ENCODE measurements around the gene SEMA3D. TPM values are rescaled to one million over a fixed set of nuclear protein-coding genes. Genes with fewer than 3 reads are reported as not detected.
A peak's percentile ranks its signal among the peaks of the same experiment; 100 is the strongest.
"Not testable (repeated sequence)": the region's sequence is repeated elsewhere in the genome, so short reads cannot be mapped to it uniquely, and the experiment has no call there.

SEMA3D gene
- polyA plus RNA-seq, 2 of the 4 experiments (the other 2 are of a cell fraction) = 0.04 to 0.13 TPM

DNA sequence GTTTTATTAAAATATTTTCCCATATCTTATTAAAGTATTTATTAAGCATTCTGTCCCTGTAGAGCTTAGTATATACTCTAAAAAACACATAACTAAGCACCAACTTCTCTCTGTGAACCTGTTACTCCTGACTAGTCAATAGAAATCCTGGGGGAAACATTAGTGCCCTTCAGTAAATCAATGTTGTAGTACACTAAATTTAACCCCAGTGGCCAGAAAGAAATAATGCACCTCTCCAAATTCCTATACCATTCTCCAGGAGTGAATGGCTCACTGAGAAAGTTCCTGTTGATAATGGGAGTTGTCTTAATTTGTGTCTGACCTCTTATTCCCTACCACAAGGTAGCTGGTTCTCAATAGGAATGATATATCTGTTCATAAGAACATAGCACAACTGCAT lies 188.2 kb downstream of the SEMA3D start:
- H3K4me2 ChIP-seq = no peak overlapping the region
- no peak overlapping the region for H3K4me3 ChIP-seq
- DNase-seq (ENCODE audit: low read depth in 1 of 2, low spot score in 1 of 2) (no peak), FAIRE-seq (no peak), ATAC-seq (peak in 1 of 2 experiments; percentile 61; a peak in 2 of 6 replicates)
- CTCF ChIA-PET = interaction anchor here (1.3 kb wide), 1 partner anchor 24 kb away, joined by 5 read pairs; no protein-coding TSS in a partner anchor
- no peaks in the 10 kb centered on the region for H3K4me1 ChIP-seq
- no peaks in the 10 kb centered on the region for H3K9me3 ChIP-seq
- H3K27ac ChIP-seq = no peak overlapping the region
- POLR2A ChIA-PET = no interaction called here
- TF ChIP-seq, protein P1, sequence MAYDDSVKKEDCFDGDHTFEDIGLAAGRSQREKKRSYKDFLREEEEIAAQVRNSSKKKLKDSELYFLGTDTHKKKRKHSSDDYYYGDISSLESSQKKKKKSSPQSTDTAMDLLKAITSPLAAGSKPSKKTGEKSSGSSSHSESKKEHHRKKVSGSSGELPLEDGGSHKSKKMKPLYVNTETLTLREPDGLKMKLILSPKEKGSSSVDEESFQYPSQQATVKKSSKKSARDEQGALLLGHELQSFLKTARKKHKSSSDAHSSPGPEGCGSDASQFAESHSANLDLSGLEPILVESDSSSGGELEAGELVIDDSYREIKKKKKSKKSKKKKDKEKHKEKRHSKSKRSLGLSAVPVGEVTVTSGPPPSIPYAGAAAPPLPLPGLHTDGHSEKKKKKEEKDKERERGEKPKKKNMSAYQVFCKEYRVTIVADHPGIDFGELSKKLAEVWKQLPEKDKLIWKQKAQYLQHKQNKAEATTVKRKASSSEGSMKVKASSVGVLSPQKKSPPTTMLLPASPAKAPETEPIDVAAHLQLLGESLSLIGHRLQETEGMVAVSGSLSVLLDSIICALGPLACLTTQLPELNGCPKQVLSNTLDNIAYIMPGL (CRISPR knock-in tag; IDR thresholded peaks at IDR 0.05; ENCODE audit: borderline replicate concordance) = no peak
- no peak for TF ChIP-seq ZC3H11A (IDR thresholded peaks at IDR 0.05)
- TF ChIP-seq FOSL2 (IDR thresholded peaks at IDR 0.05) = no peak
- no peak for TF ChIP-seq FOSL2 (CRISPR knock-in tag; IDR thresholded peaks at IDR 0.05)
- TF ChIP-seq, protein P2, sequence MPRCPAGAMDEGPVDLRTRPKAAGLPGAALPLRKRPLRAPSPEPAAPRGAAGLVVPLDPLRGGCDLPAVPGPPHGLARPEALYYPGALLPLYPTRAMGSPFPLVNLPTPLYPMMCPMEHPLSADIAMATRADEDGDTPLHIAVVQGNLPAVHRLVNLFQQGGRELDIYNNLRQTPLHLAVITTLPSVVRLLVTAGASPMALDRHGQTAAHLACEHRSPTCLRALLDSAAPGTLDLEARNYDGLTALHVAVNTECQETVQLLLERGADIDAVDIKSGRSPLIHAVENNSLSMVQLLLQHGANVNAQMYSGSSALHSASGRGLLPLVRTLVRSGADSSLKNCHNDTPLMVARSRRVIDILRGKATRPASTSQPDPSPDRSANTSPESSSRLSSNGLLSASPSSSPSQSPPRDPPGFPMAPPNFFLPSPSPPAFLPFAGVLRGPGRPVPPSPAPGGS (IDR thresholded peaks at IDR 0.05) = no peak
- TF ChIP-seq HDAC2 (IDR thresholded peaks at IDR 0.05) = no peak
- TF ChIP-seq RAD21 (conservative IDR thresholded peaks at IDR 0.05 in 1 of 2, IDR thresholded peaks at IDR 0.05 in 1 of 2) = no peak
- no peak for TF ChIP-seq EHMT2 (IDR thresholded peaks at IDR 0.05; ENCODE audit: low read depth)
- no peak for TF ChIP-seq POLR2A (IDR thresholded peaks at IDR 0.05; ENCODE audit: low read length)
- TF ChIP-seq CBX8 (IDR thresholded peaks at IDR 0.05) = no peak
- TF ChIP-seq GATA3 (IDR thresholded peaks at IDR 0.05; ENCODE audit: borderline replicate concordance) = no peak
- no peak for TF ChIP-seq CHD2 (IDR thresholded peaks at IDR 0.05; ENCODE audit: low read length, partially characterized antibody)
- TF ChIP-seq RNF2 (IDR thresholded peaks at IDR 0.05; ENCODE audit: borderline replicate concordance, low read depth) = no peak
- TF ChIP-seq EHF (CRISPR knock-in tag; IDR thresholded peaks at IDR 0.05) = no peak
- TF ChIP-seq MYC (IDR thresholded peaks at IDR 0.05; ENCODE audit: borderline replicate concordance, low read length) = no peak
- TF ChIP-seq HOXB5 (CRISPR knock-in tag; IDR thresholded peaks at IDR 0.05) = no peak
- no peak for TF ChIP-seq RCOR1 (IDR thresholded peaks at IDR 0.05; ENCODE audit: low read depth, low read length)
- TF ChIP-seq BHLHE40 (IDR thresholded peaks at IDR 0.05; ENCODE audit: low read depth, low read length) = no peak
- TF ChIP-seq, protein P3, sequence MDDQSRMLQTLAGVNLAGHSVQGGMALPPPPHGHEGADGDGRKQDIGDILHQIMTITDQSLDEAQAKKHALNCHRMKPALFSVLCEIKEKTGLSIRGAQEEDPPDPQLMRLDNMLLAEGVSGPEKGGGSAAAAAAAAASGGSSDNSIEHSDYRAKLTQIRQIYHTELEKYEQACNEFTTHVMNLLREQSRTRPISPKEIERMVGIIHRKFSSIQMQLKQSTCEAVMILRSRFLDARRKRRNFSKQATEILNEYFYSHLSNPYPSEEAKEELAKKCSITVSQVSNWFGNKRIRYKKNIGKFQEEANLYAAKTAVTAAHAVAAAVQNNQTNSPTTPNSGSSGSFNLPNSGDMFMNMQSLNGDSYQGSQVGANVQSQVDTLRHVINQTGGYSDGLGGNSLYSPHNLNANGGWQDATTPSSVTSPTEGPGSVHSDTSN (IDR thresholded peaks at IDR 0.05) = no peak

DNA sequence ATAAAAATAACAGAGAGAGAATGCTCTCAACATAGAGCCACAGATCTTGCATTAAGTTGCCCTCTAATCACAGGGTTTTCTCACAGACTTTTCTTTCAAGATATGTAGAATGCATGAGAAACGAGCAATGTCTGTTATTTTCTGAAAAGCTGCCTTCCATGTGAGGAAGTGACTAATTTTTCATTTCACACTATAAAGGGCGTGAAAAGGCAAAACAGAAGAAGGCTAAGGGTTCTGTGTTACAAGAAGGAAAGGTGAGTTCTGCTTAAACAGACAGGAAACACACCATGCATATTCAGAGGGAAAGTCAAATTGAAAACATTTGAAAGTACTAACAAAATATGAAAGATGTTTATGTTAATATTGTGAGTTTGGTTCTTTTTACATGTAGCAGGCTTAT lies 189.2 kb downstream of the SEMA3D start:
- Histone ChIP-seq H3K9me3 (no peaks in the 10 kb centered on the region), H3K4me1 (no peaks in the 10 kb centered on the region), H3K4me2 (no peak overlapping the region), H3K27ac (no peak overlapping the region), H3K4me3 (no peak overlapping the region)
- TF ChIP-seq RAD21 (conservative IDR thresholded peaks at IDR 0.05 in 1 of 2, IDR thresholded peaks at IDR 0.05 in 1 of 2) (no peak), NPAS2 (CRISPR knock-in tag; IDR thresholded peaks at IDR 0.05; ENCODE audit: borderline replicate concordance) (no peak), TP53 (CRISPR knock-in tag; IDR thresholded peaks at IDR 0.05) (no peak), EHF (CRISPR knock-in tag; IDR thresholded peaks at IDR 0.05) (no peak), RNF2 (IDR thresholded peaks at IDR 0.05; ENCODE audit: borderline replicate concordance, low read depth) (no peak), CEBPB (IDR thresholded peaks at IDR 0.05) (no peak), ZSCAN20 (CRISPR knock-in tag; IDR thresholded peaks at IDR 0.05) (no peak), HOXA7 (CRISPR knock-in tag; IDR thresholded peaks at IDR 0.05) (no peak), EP300 (IDR thresholded peaks at IDR 0.05) (no peak)
- TF ChIP-seq, protein P4, sequence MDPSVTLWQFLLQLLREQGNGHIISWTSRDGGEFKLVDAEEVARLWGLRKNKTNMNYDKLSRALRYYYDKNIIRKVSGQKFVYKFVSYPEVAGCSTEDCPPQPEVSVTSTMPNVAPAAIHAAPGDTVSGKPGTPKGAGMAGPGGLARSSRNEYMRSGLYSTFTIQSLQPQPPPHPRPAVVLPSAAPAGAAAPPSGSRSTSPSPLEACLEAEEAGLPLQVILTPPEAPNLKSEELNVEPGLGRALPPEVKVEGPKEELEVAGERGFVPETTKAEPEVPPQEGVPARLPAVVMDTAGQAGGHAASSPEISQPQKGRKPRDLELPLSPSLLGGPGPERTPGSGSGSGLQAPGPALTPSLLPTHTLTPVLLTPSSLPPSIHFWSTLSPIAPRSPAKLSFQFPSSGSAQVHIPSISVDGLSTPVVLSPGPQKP (IDR thresholded peaks at IDR 0.05; ENCODE audit: low read depth, low read length) = no peak
- TF ChIP-seq, protein P2 (IDR thresholded peaks at IDR 0.05) = no peak
- DNase-seq (ENCODE audit: low read depth in 1 of 2, low spot score in 1 of 2) (no peak), FAIRE-seq (peak; percentile 46), ATAC-seq (no peak)
- WGBS (ENCODE audit: missing lambda C conversion rate) = 49% methylated on average over 2 of the region's 2 CpGs
- CTCF ChIA-PET = no interaction called here
- POLR2A ChIA-PET = no interaction called here

DNA sequence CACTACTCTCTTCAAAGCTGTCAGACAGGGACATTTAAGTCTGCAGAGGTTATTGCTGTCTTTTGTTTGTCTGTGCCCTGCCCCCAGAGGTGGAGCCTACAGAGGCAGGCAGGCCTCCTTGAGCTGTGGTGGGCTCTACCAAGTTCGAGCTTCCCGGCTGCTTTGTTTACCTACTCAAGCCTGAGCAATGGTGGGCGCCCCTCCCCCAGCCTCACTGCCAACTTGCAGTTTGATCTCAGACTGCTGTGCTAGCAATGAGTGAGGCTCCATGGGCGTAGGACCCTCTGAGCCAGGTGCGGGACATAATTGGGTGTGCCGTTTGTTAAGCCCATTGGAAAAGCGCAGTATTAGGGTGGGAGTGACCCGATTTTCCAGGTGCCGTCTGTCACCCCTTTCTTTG lies 193.9 kb downstream of the SEMA3D start:
- H3K4me3 ChIP-seq; DNase-seq (ENCODE audit: low read depth in 1 of 2, low spot score in 1 of 2); H3K27ac ChIP-seq; CTCF ChIA-PET; H3K4me2 ChIP-seq; H3K9me3 ChIP-seq; H3K4me1 ChIP-seq; POLR2A ChIA-PET; FAIRE-seq; ATAC-seq: not testable (repeated sequence)
- 89% methylated on average over 6 of the region's 9 CpGs for WGBS (ENCODE audit: missing lambda C conversion rate)
